Aorta (tissue), 5 donors: ENCODE measurements around the gene CLPTM1. TPM values are rescaled to one million over a fixed set of nuclear protein-coding genes. Genes with fewer than 3 reads are reported as not detected.

Experiments
- ATAC-seq: fragments of 200-7000 bp; cut with Tn5 transposase; one replicate; pipeline ENCODE4 v1.9.1; 2022; ENCODE audit warnings: moderate library complexity; ENCODE audit not compliant: low FRiP score
- DNase-seq, 2 donors: peaks; one replicate each; pipeline ENCODE4 v3.0.0-alpha.2; 2020
- H3K27ac ChIP-seq, 2 donors: one replicate each; pipeline ENCODE4 v1.5.1; 2013; ENCODE audit warnings: low read length in 2 of 2, mild to moderate bottlenecking in 2 of 2, moderate library complexity in 2 of 2, control low read depth in 1 of 2, inconsistent platforms in 1 of 2, low read depth in 1 of 2
- H3K27me3 ChIP-seq, 2 donors: one replicate each; pipeline ENCODE4 v1.6.1; 2013; ENCODE audit warnings: control low read depth in 1 of 2, low read length in 1 of 2, mild to moderate bottlenecking in 1 of 2, moderate library complexity in 1 of 2; ENCODE audit not compliant: insufficient read depth in 2 of 2, control insufficient read depth in 1 of 2
- H3K36me3 ChIP-seq, 2 donors: one replicate each; pipeline ENCODE4 v1.6.1; 2013; ENCODE audit warnings: control low read depth in 1 of 2, low read length in 1 of 2, mild to moderate bottlenecking in 1 of 2; ENCODE audit not compliant: insufficient read depth in 2 of 2, control insufficient read depth in 1 of 2
- H3K4me1 ChIP-seq, 2 donors: one replicate each; pipeline ENCODE4 v1.6.1; 2013; ENCODE audit warnings: low read length in 2 of 2, control low read depth in 1 of 2, mild to moderate bottlenecking in 1 of 2, moderate library complexity in 1 of 2; ENCODE audit not compliant: insufficient read depth in 2 of 2, control insufficient read depth in 1 of 2
- H3K4me3 ChIP-seq, 2 donors: one replicate each; pipeline ENCODE4 v1.5.1; 2013; ENCODE audit warnings: low read length in 2 of 2, control low read depth in 1 of 2, mild to moderate bottlenecking in 1 of 2
- H3K9me3 ChIP-seq: one replicate; pipeline ENCODE4 v1.6.1; 2013; ENCODE audit warnings: mild to moderate bottlenecking, low read length; ENCODE audit not compliant: control insufficient read depth
- WGBS, 2 donors: extraction: QIAGEN DNeasy Blood & Tissue Kit; methylation state at CpG; one replicate each; pipeline ENCODE4 v1.1.7; 2013; 5-methylcytosine and 5-hydroxymethylcytosine counted together
- intact Hi-C, 2 donors: fragments of 100-400 bp; cut with DNase I; formaldehyde crosslinking; loops; one replicate each; pipeline versions ENCODE4 v1.14.2 to v1.15.0; 2022
- polyA plus RNA-seq, 2 donors: library from polyadenylated mRNA; stranded (reverse); fragments of 200-250 nt; gene quantifications; one replicate each; pipeline ENCODE4 v1.2.3, GENCODE V29; 2013
- total RNA-seq, 2 donors: library from RNA; stranded (reverse); fragmentation: NEBNext Ultra II Directional; extraction: Animal tissue kit (Norgen Biotek cat#: 25700); gene quantifications; one replicate each; pipeline ENCODE4 v1.2.1, GENCODE V29; 2021
- donor health status: healthy with polysubstance abuse.
- donor health status: Bipolar disorder and iron deficiency.
- donor health status: DM: no; HTN: no; CAD: no.
- donor health status: DM: no; HTN: no; CAD: no.
- donor health status: DM: yes; HTN: yes; CAD: no.

The CLPTM1 gene
- total and polyA plus RNA-seq, 4 donors = 25.7 to 81.4 (median 71.5) TPM

GRCh38 chr19:45023048-45023447 lies 67.9 kb downstream of the CLPTM1 start:
- Histone ChIP-seq H3K4me3 (no peak overlapping the region), H3K9me3 (no peaks in the 10 kb centered on the region), H3K27ac (no peak overlapping the region), H3K4me1 (no peaks in the 10 kb centered on the region), H3K27me3 (no peaks in the 10 kb centered on the region), H3K36me3 (no peaks in the 10 kb centered on the region)
- no peak for ATAC-seq
- no peak for DNase-seq
- 90 to 96% methylated on average over 3 to 4 of the region's 4 CpGs for WGBS, 2 donors
- intact Hi-C loops = no loop called here

GRCh38 chr19:45025264-45025663 lies 70.1 kb downstream of the CLPTM1 start:
- ATAC-seq (no peak), DNase-seq (no peak)
- Histone ChIP-seq H3K9me3 (no peaks in the 10 kb centered on the region), H3K27me3 (no peaks in the 10 kb centered on the region), H3K36me3 (no peaks in the 10 kb centered on the region), H3K27ac (no peak overlapping the region), H3K4me1 (no peaks in the 10 kb centered on the region), H3K4me3 (no peak overlapping the region)
- intact Hi-C loops = no loop called here
- 90 to 93% methylated on average over 9 of the region's 9 CpGs for WGBS, 2 donors

GRCh38 chr19:45027371-45027770 lies 72.2 kb downstream of the CLPTM1 start:
- H3K36me3 ChIP-seq = no peaks in the 10 kb centered on the region

GRCh38 chr19:45030825-45031224 lies 75.6 kb downstream of the CLPTM1 start:
- Histone ChIP-seq H3K9me3 (no peaks in the 10 kb centered on the region), H3K36me3 (no peaks in the 10 kb centered on the region), H3K27me3 (no peaks in the 10 kb centered on the region), H3K27ac (no peak overlapping the region), H3K4me3 (no peak overlapping the region), H3K4me1 (no peaks in the 10 kb centered on the region)
- DNase-seq (no peak), ATAC-seq (no peak)
- intact Hi-C loops = no loop called here
- 88 to 95% methylated on average over 6 of the region's 6 CpGs for WGBS, 2 donors

More at GRCh38 chr19:45027371-45027770, 72.2 kb downstream of the CLPTM1 start:
- Histone ChIP-seq H3K27ac (no peak overlapping the region), H3K9me3 (no peaks in the 10 kb centered on the region), H3K4me3 (no peak overlapping the region), H3K4me1 (no peaks in the 10 kb centered on the region), H3K27me3 (no peaks in the 10 kb centered on the region)
- ATAC-seq (no peak), DNase-seq (no peak)
- WGBS, 2 donors = 95 to 98% methylated on average over 2 of the region's 2 CpGs
- intact Hi-C loops = no loop called here

- 86 to 90% methylated on average over 18 of the region's 18 CpGs for WGBS, 2 donors
- Histone ChIP-seq H3K27me3 (no peaks in the 10 kb centered on the region), H3K36me3 (no peaks in the 10 kb centered on the region), H3K4me3 (no peak overlapping the region), H3K4me1 (no peaks in the 10 kb centered on the region), H3K27ac (no peak overlapping the region), H3K9me3 (no peaks in the 10 kb centered on the region)
- intact Hi-C loops = no loop called here
- ATAC-seq (no peak), DNase-seq (no peak)
Observed at GRCh38 chr19:45032421-45032820, 77.2 kb downstream of the CLPTM1 start.

- intact Hi-C loops = loop anchor here in 1 of 2 donors (5.0 kb wide), 1 partner anchor 42 kb away; the partner anchor contains the start of genes GEMIN7 and ZNF296
- Histone ChIP-seq H3K4me1 (no peaks in the 10 kb centered on the region), H3K9me3 (no peaks in the 10 kb centered on the region), H3K36me3 (no peaks in the 10 kb centered on the region), H3K27ac (no peak overlapping the region), H3K27me3 (no peaks in the 10 kb centered on the region), H3K4me3 (no peak overlapping the region)
- DNase-seq = no peak
- 94 to 96% methylated on average over 6 of the region's 6 CpGs for WGBS, 2 donors
- ATAC-seq = no peak
Observed at GRCh38 chr19:45035755-45036154, 80.6 kb downstream of the CLPTM1 start.

GRCh38 chr19:45037393-45038169 lies 82.4 kb downstream of the CLPTM1 start:
- no peaks in the 10 kb centered on the region for H3K36me3 ChIP-seq

GRCh38 chr19:45038931-45039893 lies 84.0 kb downstream of the CLPTM1 start, which contains the start of gene CLASRP:
TSS of gene CLASRP (plus strand) at chr19:45039045. CDS start at chr19:45040213, 1,168 bp downstream.
- DNase-seq (peak; percentile 96 to 97), ATAC-seq (peak; percentile 99)
- Histone ChIP-seq H3K27me3 (no peaks in the 10 kb centered on the region), H3K27ac (peak within 1 kb of the TSS in 1 of 2 donors; percentile 89), H3K4me1 (no peaks in the 10 kb centered on the region), H3K4me3 (peak within 1 kb of the TSS; percentile 65 to 86), H3K9me3 (no peaks in the 10 kb centered on the region), H3K36me3 (peaks cover 0 to 4% of the 10 kb centered on the region in 2 donors)
- intact Hi-C loops = loop anchor here in 1 of 2 donors (5.0 kb wide), 1 partner anchor 38 kb away; the partner anchor contains the start of genes GEMIN7 and ZNF296
- 2% methylated on average over 56 to 62 of the region's 62 CpGs for WGBS, 2 donors

More at GRCh38 chr19:45037393-45038169, 82.4 kb downstream of the CLPTM1 start:
- H3K4me1 ChIP-seq = no peaks in the 10 kb centered on the region
- ATAC-seq = no peak
- no peaks in the 10 kb centered on the region for H3K9me3 ChIP-seq
- 89 to 90% methylated on average over 37 of the region's 37 CpGs for WGBS, 2 donors
- H3K27me3 ChIP-seq = no peaks in the 10 kb centered on the region
- intact Hi-C loops = loop anchor here in 1 of 2 donors (5.0 kb wide), 1 partner anchor 40 kb away; the partner anchor contains the start of genes GEMIN7 and ZNF296
- DNase-seq = no peak
- H3K4me3 ChIP-seq = no peak overlapping the region
- H3K27ac ChIP-seq = no peak overlapping the region
